GM19099 (cell line): Measurements from ENCODE around the gene CCT6B.
A peak's percentile ranks its signal among the peaks of the same experiment; 100 is the strongest.

ENCODE experiments used
- POLR2A ChIP-seq: IDR thresholded peaks from 3 replicates; pipeline ENCODE4 v1.6.1; 2011; ENCODE audit warnings: low read depth; ENCODE audit not compliant: insufficient read length; ENCODE audit errors: extremely low read depth

The CCT6B gene, protein sequence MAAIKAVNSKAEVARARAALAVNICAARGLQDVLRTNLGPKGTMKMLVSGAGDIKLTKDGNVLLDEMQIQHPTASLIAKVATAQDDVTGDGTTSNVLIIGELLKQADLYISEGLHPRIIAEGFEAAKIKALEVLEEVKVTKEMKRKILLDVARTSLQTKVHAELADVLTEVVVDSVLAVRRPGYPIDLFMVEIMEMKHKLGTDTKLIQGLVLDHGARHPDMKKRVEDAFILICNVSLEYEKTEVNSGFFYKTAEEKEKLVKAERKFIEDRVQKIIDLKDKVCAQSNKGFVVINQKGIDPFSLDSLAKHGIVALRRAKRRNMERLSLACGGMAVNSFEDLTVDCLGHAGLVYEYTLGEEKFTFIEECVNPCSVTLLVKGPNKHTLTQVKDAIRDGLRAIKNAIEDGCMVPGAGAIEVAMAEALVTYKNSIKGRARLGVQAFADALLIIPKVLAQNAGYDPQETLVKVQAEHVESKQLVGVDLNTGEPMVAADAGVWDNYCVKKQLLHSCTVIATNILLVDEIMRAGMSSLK

DNA sequence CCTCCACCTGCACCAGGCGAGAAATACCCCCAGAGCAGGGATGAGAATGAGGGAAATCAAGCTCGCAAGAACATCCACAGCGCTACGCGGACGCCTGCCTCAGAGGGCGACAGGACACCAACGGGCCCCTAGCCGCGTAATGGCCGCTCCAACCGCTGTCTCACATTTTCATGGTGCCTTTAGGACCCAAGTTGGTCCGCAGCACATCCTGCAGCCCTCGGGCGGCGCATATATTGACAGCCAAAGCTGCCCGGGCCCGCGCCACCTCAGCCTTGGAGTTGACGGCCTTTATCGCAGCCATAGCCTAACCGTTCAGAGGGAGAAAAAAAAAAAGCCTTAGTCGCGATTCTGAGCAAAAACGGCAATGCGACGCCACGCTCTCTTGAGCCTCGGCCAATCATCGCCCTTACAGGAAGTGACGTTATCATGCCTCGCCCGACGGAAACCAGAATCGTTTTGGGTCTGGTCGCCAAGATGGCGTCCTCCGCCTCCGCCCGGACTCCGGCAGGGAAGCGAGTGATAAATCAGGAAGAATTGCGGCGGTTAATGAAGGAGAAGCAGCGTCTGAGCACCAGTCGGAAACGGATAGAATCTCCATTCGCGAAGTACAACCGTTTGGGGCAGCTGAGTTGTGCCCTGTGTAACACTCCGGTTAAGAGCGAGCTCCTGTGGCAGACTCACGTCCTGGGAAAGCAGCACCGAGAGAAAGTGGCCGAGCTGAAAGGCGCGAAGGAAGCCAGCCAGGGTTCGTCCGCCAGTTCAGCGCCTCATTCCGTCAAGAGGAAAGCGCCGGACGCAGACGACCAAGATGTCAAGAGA lies at the start of gene CCT6B, which contains the start of gene ZNF830:
Gene CCT6B, minus strand, starts transcription at position 368 of the 819 bp plus-strand sequence. Its CDS starts 67 bp downstream, at position 301.
Gene ZNF830, plus strand, starts transcription at position 448 of the 819 bp plus-strand sequence. Its CDS starts 27 bp downstream, at position 475.
- TF ChIP-seq POLR2A: peak; percentile 94

DNA sequence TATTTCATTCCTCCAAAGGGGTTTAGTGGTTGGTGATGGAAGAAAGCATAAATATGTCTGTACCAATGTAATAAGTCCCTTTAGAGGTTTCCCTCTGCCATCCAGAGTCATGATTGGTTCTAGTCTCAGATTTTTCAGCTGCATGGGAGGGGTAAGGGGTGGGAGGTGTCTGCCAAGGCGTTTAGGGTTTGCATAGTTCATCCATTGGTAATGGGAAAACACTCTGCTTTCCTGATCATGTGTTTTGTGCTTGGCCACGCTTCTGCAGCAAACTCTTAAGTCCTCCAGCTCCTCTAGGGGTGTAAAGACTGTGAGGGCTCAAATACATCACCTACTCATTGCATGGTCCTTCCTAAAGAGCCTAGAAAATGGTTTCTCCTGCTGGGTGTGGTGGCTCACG lies 48.8 kb upstream of the CCT6B start:
- no peak for TF ChIP-seq POLR2A

DNA sequence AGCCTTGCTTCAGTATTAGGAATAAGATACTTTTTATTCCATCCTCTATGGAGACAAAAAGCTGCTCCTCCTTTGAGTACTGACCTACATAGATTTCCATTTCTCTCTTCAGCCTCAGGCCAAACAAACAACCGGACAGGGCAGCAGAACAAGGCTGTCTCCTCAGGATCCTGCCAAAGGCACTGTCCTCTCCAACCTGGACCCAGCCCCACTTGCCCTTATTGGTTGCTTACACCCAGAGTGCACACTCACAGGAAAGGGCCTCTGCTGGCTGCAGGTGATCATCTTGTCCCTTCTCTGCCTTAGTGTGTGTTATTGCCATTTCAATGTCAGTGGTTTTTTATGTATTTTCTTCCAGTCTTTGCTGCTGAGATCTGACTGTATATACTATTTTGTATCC lies 45.7 kb upstream of the CCT6B start:
- no peak for TF ChIP-seq POLR2A

DNA sequence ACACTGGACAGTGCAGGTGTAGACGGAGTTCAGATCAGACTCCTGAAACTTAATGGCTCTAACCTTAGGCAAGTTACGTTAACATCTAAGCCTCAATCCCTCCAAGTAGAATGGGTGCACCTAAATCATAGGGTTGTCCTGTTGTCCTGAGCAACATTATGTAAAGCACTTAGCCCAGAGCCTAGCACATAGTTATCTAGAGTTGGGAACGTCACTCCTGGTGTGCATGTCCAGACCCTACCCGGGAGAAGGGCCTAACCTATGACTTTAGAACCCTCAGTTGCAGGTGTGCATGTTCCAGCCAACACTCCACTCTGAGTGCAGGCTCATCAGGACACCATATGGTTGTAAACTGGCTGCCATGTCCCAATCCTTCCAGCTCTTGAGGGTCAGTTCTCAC lies 45.1 kb upstream of the CCT6B start:
- TF ChIP-seq POLR2A: no peak

DNA sequence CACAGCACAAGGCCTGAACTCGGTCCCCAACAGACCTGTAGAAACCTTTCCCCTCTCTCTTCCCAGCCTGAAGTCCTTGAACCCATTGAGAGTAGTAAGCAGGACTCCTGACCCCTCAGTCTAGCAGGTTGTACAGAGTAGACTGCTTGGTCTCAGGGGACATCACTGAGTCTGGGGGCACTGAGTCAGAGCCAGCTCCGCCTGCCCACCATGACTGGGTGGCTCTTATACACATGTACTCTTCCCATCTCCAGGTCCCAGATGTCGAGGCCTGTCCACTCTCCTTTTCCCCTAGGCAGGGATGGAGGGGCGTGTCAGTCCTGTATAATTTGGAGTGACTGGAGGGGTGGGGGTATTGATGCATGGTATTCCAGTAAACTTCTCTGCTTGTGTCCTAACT lies 42.5 kb upstream of the CCT6B start:
- TF ChIP-seq POLR2A: no peak

DNA sequence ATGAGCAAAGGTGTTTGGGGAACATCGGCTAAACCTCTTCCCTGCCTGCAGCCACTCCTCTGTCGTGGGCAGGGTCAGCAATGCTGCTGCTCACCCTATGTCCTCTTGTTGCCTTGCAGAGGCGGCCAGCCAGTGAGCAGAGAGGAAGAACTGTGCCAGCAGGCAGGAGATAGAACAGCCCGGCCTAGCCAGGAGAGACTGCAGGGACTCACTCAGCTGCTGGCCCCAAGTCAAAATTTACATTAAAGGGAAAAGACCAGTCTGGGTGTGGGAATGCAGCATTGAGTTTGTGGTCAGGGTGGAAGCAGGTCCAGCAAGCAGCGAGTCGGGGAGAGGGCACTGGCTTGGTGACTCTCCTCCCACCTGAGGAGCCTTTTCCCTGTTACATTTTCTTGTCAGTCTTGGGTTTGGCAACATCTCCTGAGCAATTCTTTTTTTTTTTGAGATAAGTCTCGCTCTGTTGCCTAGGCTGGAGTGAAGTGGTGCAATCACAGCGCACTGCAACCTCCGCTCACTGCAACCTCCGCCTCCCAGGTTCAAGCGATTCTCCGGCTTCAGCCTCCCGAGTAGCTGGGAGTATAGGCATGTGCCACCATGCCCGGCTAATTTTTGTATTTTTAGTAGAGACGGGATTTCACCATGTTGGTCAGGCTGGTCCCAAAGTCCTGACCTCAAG lies 41.8 kb upstream of the CCT6B start:
- TF ChIP-seq POLR2A: no peak

DNA sequence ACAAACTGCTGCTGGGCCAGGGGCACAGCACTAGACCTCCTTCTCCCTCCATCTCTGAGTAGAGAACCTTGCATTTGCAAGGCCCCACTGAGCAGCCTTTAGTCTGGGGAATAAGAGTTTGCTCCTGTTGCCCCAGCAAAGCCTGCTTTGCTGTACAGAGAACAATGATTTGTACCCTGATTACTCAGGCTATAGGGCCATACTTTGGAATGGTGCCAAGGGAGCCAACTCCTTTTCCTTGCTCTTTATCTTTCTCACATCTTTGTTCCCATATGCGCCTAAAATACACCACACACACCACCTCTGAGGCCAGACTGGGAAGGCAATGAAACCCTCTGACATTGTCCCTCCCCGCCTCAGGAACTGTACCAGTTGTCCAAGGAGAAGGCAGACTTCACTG lies 40.3 kb upstream of the CCT6B start:
- no peak for TF ChIP-seq POLR2A

DNA sequence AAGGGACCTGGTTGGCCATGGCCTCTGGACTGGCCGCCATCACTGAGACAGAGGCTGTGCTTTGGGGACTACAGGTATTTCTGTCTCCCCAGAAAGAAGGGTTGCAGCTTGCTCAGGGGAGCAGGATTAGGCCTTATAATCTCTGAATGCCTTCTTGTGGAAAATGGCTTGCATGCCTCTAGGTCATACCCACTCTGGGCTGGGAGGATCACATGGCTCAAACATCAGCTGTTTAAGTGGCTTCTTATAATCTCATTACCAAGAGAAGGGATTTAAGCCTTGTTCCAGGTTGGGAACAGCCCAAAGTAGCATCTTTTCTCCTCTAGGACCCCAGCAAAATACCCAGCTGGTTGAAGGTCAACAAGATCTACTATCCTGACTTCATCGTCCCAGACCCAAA lies 38.2 kb upstream of the CCT6B start:
- no peak for TF ChIP-seq POLR2A

DNA sequence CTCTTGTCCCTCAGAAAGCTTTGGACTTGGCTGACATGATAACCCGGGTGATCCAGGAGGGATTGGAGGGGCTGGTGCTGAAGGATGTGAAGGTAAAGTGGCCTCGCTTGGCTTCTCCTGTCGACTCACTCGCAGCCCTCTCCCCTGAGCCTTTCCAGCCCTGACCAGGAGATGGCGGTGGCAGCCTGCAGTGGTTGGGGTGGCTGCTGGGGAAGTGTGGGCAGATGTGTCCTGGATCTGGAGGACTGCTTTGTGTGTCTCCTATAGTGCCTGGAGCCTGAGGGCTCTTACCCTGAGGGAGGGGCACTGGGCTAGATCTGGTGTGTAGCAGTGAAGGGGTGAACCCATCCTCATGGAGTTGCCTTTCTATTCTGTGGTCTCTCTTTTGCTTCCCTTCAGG lies 36.9 kb upstream of the CCT6B start:
- no peak for TF ChIP-seq POLR2A

DNA sequence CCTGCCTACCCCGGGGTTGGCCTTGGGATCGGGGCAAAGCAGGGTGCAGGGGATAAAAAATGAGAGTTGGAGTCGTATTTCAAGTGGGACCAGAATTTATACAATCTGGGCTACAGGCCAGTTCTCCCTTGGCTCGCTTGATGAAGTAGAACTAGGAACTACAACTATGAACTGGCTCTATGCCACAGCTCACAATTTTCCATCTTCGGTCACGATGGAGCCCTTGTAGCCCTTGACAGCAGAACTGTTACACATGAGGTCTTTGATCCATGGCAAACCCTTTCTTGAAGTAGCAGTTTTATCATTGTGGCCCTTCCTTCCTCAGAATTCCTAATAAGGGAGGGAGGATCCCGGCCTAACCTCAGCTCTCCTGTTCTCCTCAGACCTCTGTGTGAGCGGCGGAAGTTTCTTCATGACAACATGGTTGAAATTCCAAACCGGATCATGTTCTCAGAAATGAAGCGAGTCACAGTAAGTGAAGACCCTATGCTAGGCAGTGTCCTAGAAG lies 36.1 kb upstream of the CCT6B start:
- no peak for TF ChIP-seq POLR2A

DNA sequence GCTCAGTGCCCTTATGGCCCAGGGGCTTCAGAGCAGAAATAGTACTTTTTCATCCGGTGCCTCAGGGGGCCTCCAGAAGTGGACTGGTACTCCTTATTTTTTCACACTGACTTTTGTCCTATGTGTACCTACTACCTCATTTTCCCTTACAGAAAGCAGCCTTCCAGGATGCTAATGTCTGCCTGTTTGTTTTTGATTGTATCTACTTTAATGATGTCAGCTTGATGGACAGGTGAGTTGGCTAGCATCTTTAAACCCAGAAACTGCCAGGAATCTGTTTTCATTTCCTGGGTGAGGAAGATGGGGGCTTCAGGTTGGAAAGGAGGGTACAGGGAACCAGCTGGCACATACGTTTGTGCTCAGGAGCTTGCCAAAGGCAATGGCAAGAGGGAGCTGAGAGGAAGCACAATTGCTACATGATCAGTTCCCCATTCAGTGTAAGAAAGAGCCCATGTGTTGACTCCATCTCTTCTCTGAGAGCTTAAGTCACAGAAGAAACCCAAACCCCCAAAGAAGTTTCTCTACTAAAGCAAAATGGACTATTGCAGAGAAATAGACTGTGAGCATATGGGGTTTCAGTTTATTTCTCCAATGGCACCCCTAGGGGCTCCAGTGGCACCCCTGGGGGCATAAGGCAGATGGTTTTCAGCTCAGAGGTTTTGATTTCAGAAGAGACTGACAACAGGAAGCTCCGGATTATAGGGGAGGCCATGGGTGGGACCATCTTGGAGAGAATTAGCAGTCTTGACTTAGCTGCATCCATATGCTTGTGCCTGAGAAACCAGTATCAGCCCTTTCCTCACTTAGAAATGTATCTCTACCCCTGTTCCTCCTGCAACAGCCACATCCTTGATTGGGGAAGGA lies 35.4 kb upstream of the CCT6B start:
- no peak for TF ChIP-seq POLR2A

DNA sequence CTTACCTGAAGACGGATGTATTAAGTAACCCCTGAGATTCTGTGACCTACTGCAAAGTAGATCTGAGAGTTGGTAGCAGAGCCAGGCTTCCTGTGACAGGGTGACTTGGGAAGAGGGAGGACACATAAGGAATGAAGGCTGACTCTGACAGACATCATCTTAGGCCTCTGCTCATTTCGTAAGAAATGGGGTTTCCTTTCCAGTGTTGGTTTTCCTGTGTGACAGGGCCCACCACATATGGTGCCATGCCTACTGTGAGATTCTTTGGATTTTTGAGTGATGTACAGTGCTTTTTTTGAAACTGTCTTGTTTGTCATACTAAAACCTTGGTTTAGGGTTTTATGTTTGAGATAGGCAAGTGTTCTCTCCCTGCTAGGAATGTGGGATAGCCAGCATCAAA lies 31.8 kb upstream of the CCT6B start:
- no peak for TF ChIP-seq POLR2A

DNA sequence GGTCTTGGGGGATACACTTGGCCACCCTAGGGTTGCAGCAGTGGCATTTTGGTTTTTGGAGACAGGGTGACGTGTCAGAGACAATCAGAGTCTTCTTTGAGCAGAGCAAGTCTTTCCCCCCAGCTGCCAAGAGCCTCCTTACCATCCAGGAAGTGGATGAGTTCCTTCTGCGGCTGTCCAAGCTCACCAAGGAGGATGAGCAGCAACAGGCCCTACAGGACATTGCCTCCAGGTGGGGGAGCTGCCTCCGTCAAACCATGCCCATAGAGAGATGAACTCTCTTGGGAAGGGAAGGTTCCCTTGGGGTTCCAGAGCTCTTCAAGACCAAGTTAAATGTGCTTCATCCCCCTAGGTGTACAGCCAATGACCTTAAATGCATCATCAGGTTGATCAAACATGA lies 30.3 kb upstream of the CCT6B start:
- no peak for TF ChIP-seq POLR2A

DNA sequence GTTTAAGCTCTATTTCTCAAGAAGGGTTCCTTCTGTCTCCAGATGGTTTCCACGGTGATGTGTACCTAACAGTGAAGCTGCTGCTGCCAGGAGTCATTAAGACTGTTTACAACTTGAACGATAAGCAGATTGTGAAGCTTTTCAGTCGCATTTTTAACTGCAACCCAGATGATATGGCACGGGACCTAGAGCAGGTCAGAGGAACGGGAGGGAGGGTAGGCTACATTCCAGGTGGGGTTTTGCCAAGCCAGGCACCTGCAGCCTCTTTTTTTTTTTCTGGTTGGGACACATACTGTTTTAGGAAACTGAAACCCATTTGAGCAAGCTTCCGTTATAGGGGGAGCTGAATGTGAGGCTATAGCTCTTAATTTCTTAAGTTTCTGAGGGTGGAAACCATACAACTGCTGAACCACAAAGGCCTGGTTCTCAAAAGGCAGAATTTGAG lies 29.7 kb upstream of the CCT6B start:
- no peak for TF ChIP-seq POLR2A
